Calu3 (cell line): ENCODE data around the gene TTC19. TPM values are rescaled to one million over a fixed set of nuclear protein-coding genes. Genes with fewer than 3 reads are reported as not detected.

ENCODE experiments used
- BruUV-seq: library from RNA; stranded (reverse); fragments of 400-500 nt; replicated peaks from 2 replicates; lab custom pipeline; 2021; lab: Mats Ljungman, UMichigan
- CTCF ChIA-PET: fragments of 300-600 bp; sonication (Branson Sonifier 250); formaldehyde crosslinking; loops from one replicate; lab custom pipeline; 2022; ENCODE audit warnings: antibody characterized with exemption; lab: Charles Lee
- DNase-seq: peaks from one replicate; pipeline ENCODE4 v3.0.0; 2022
- H3K27ac Mint-ChIP-seq: one replicate; pipeline ENCODE4 v1.8.0; 2022; ENCODE audit warnings: mixed read lengths; ENCODE audit not compliant: unreplicated experiment
- H3K27me3 Mint-ChIP-seq: one replicate; pipeline ENCODE4 v1.8.0; 2022; ENCODE audit warnings: mixed read lengths; ENCODE audit not compliant: unreplicated experiment
- H3K36me3 Mint-ChIP-seq: one replicate; pipeline ENCODE4 v1.8.0; 2022; ENCODE audit warnings: mild to moderate bottlenecking, moderate library complexity, mixed read lengths; ENCODE audit not compliant: insufficient read depth, unreplicated experiment
- H3K4me1 Mint-ChIP-seq: one replicate; pipeline ENCODE4 v1.8.0; 2022; ENCODE audit warnings: mild to moderate bottlenecking, low read depth, mixed read lengths; ENCODE audit not compliant: unreplicated experiment
- H3K4me3 Mint-ChIP-seq: one replicate; pipeline ENCODE4 v1.8.0; 2022; ENCODE audit warnings: mild to moderate bottlenecking, low read depth, moderate library complexity, mixed read lengths; ENCODE audit not compliant: unreplicated experiment
- H3K9me3 Mint-ChIP-seq: one replicate; pipeline ENCODE4 v1.8.0; 2022; ENCODE audit warnings: low read depth, mixed read lengths; ENCODE audit not compliant: unreplicated experiment
- CTCF ChIP-seq: fragments of 200-600 bp; IDR thresholded peaks from one replicate; pipeline ENCODE4 v1.8.0; 2022; ENCODE audit warnings: antibody characterized with exemption; ENCODE audit not compliant: unreplicated experiment
- intact Hi-C: fragments of 100-400 bp; cut with micrococcal nuclease; formaldehyde crosslinking; loops from one replicate; pipeline ENCODE4 v1.10.0; 2022; ENCODE audit not compliant: unreplicated experiment
- total RNA-seq: library from RNA; stranded (reverse); gene quantifications from 2 replicates; pipeline ENCODE4 v1.2.3, GENCODE V29; 2022

TTC19 gene
- total RNA-seq, 1 experiment from 2014 or later: 30.3 TPM

- H3K36me3 Mint-ChIP-seq: peaks cover 17% of the 10 kb centered on the region
- TF ChIP-seq CTCF: no peak
- no peak overlapping the region for H3K4me3 Mint-ChIP-seq
- H3K9me3 Mint-ChIP-seq: no peaks in the 10 kb centered on the region
- intact Hi-C loops: no loop called here
- no peak for DNase-seq
- H3K27ac Mint-ChIP-seq: no peak overlapping the region
- no peaks in the 10 kb centered on the region for H3K27me3 Mint-ChIP-seq
- CTCF ChIA-PET: interaction anchor here (0.6 to 1.1 kb wide), 2 partner anchors 11 to 184 kb away, joined by 3 read pairs; no protein-coding TSS in a partner anchor
- BruUV-seq: no TSS peak
- peaks cover 42% of the 10 kb centered on the region for H3K4me1 Mint-ChIP-seq
These were observed 29.1 kb upstream of the TTC19 start for GRCh38 chr17:15970500-15970899.

- no peak for TF ChIP-seq CTCF
These were observed 28.4 kb upstream of the TTC19 start for GRCh38 chr17:15971098-15971678.

GRCh38 chr17:15971882-15972281 lies 27.7 kb upstream of the TTC19 start:
- no peak overlapping the region for H3K27ac Mint-ChIP-seq
- CTCF ChIA-PET: no interaction called here
- peaks cover 16% of the 10 kb centered on the region for H3K36me3 Mint-ChIP-seq
- intact Hi-C loops: no loop called here
- H3K4me1 Mint-ChIP-seq: peaks cover 28% of the 10 kb centered on the region
- no peak for TF ChIP-seq CTCF
- no TSS peak for BruUV-seq
- no peak for DNase-seq
- no peak overlapping the region for H3K4me3 Mint-ChIP-seq
- no peaks in the 10 kb centered on the region for H3K9me3 Mint-ChIP-seq
- no peaks in the 10 kb centered on the region for H3K27me3 Mint-ChIP-seq

More at GRCh38 chr17:15971098-15971678, 28.4 kb upstream of the TTC19 start:
- H3K4me1 Mint-ChIP-seq: peaks cover 35% of the 10 kb centered on the region
- no peaks in the 10 kb centered on the region for H3K9me3 Mint-ChIP-seq
- H3K36me3 Mint-ChIP-seq: peaks cover 17% of the 10 kb centered on the region
- no peaks in the 10 kb centered on the region for H3K27me3 Mint-ChIP-seq
- H3K27ac Mint-ChIP-seq: no peak overlapping the region
- no peak for DNase-seq
- intact Hi-C loops: no loop called here
- BruUV-seq: no TSS peak
- CTCF ChIA-PET: interaction anchor here (0.6 to 1.1 kb wide), 2 partner anchors 10 to 183 kb away, joined by 3 read pairs; no protein-coding TSS in a partner anchor
- H3K4me3 Mint-ChIP-seq: no peak overlapping the region

DNA sequence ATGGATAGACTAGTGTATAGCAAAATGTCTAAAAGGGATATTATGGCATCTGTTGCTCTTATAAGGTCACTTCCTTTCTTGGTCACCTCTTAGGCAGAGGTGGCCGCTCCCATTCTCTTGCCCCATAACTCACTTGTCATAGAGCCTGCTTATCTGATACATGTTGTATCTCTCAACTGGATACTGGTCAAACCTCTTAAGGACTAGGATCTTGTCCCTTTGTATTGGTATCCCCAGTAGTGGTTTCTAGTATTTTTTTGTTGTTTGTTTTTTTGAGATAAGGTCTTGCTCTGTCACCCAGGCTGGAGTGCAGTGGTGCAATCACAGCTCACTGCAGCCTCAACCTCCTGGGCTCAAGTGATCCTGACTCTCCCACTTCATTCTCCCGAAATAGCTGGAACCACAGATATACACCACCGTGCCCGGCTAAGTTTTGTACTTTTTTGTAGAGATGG lies 27.1 kb upstream of the TTC19 start:
- H3K4me3 Mint-ChIP-seq: no peak overlapping the region
- H3K4me1 Mint-ChIP-seq: peaks cover 24% of the 10 kb centered on the region
- BruUV-seq: no TSS peak
- CTCF ChIA-PET: interaction anchor here (0.6 kb wide), 1 partner anchor 8 kb away, joined by 5 read pairs; no protein-coding TSS in a partner anchor
- TF ChIP-seq CTCF: no peak
- intact Hi-C loops: no loop called here
- H3K9me3 Mint-ChIP-seq: no peaks in the 10 kb centered on the region
- no peaks in the 10 kb centered on the region for H3K27me3 Mint-ChIP-seq
- peaks cover 19% of the 10 kb centered on the region for H3K36me3 Mint-ChIP-seq
- H3K27ac Mint-ChIP-seq: no peak overlapping the region
- no peak for DNase-seq
